ENCODE results near the gene RPS3.

Gene RPS3

GRCh38 chr11:75439495-75440120 lies 40.3 kb downstream of the RPS3 start:
- H3K4me3 ChIP-seq (ENCODE audit: low read length): no peak overlapping the region
- no peaks in the 10 kb centered on the region for H3K27me3 ChIP-seq (ENCODE audit: control insufficient read depth, insufficient read depth, low read length)
- no peaks in the 10 kb centered on the region for H3K9me3 ChIP-seq (replicated peaks; ENCODE audit: low read length)
- H3K4me1 ChIP-seq (ENCODE audit: control insufficient read depth, insufficient read depth, low read length): no peaks in the 10 kb centered on the region
- no peak overlapping the region for H3K9ac ChIP-seq (ENCODE audit: low read depth, low read length)
- no peak overlapping the region for H3K4me2 ChIP-seq (ENCODE audit: low read length)
- no peaks in the 10 kb centered on the region for H3K36me3 ChIP-seq (ENCODE audit: insufficient read depth, low read length)

GRCh38 chr11:75440960-75441803 lies 41.9 kb downstream of the RPS3 start:
- H3K4me1 ChIP-seq (ENCODE audit: control insufficient read depth, insufficient read depth, low read length): no peaks in the 10 kb centered on the region
- H3K4me3 ChIP-seq (ENCODE audit: low read length): no peak overlapping the region
- H3K36me3 ChIP-seq (ENCODE audit: insufficient read depth, low read length): no peaks in the 10 kb centered on the region
- H3K9me3 ChIP-seq (replicated peaks; ENCODE audit: low read length): no peaks in the 10 kb centered on the region
- H3K9ac ChIP-seq (ENCODE audit: low read depth, low read length): no peak overlapping the region
- no peak overlapping the region for H3K4me2 ChIP-seq (ENCODE audit: low read length)
- no peaks in the 10 kb centered on the region for H3K27me3 ChIP-seq (ENCODE audit: control insufficient read depth, insufficient read depth, low read length)

- Histone ChIP-seq H3K27me3 (ENCODE audit: control insufficient read depth, insufficient read depth, low read length) (no peaks in the 10 kb centered on the region), H3K4me2 (ENCODE audit: low read length) (no peak overlapping the region), H3K9ac (ENCODE audit: low read depth, low read length) (no peak overlapping the region), H3K9me3 (replicated peaks; ENCODE audit: low read length) (no peaks in the 10 kb centered on the region), H3K4me1 (ENCODE audit: control insufficient read depth, insufficient read depth, low read length) (no peaks in the 10 kb centered on the region), H3K36me3 (ENCODE audit: insufficient read depth, low read length) (no peaks in the 10 kb centered on the region), H3K4me3 (ENCODE audit: low read length) (no peak overlapping the region)
Observed at GRCh38 chr11:75441804-75442132, 42.5 kb downstream of the RPS3 start.

- Histone ChIP-seq H3K9ac (ENCODE audit: low read depth, low read length) (no peak overlapping the region), H3K36me3 (ENCODE audit: insufficient read depth, low read length) (no peaks in the 10 kb centered on the region), H3K27me3 (ENCODE audit: control insufficient read depth, insufficient read depth, low read length) (no peaks in the 10 kb centered on the region), H3K4me3 (ENCODE audit: low read length) (no peak overlapping the region), H3K4me2 (ENCODE audit: low read length) (no peak overlapping the region), H3K4me1 (ENCODE audit: control insufficient read depth, insufficient read depth, low read length) (no peaks in the 10 kb centered on the region), H3K9me3 (replicated peaks; ENCODE audit: low read length) (no peaks in the 10 kb centered on the region)
Observed at GRCh38 chr11:75442161-75442885, 43.0 kb downstream of the RPS3 start.

DNA sequence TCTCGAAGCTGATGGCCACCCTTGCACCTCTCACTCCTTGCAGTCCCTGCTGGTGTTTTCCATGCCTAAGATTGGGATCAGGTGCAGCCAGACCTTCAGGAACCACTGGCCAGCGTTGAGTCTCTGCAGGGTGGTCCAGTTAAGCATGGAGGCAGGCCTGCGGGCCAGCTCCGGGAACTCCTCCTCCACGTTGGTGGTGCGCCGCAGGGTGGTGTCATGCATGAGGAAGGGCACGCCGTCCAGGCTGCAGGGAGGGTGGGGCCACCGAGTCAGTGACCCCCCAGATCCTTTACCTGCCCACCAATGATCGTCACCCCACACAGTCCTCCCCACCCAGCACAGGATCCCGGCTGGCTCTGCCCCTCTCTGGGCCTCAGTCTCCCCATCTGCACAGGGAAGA lies 43.7 kb downstream of the RPS3 start:
- Histone ChIP-seq H3K4me3 (ENCODE audit: low read length) (no peak overlapping the region), H3K9ac (ENCODE audit: low read depth, low read length) (no peak overlapping the region), H3K27me3 (ENCODE audit: control insufficient read depth, insufficient read depth, low read length) (no peaks in the 10 kb centered on the region), H3K36me3 (ENCODE audit: insufficient read depth, low read length) (no peaks in the 10 kb centered on the region), H3K4me1 (ENCODE audit: control insufficient read depth, insufficient read depth, low read length) (no peaks in the 10 kb centered on the region), H3K4me2 (ENCODE audit: low read length) (no peak overlapping the region), H3K9me3 (replicated peaks; ENCODE audit: low read length) (no peaks in the 10 kb centered on the region)

- Histone ChIP-seq H3K9ac (ENCODE audit: low read depth, low read length) (no peak overlapping the region), H3K4me2 (ENCODE audit: low read length) (no peak overlapping the region)
Observed at GRCh38 chr11:75445315-75445953, 46.1 kb downstream of the RPS3 start.

GRCh38 chr11:75447415-75447814 lies 48.1 kb downstream of the RPS3 start:
- Histone ChIP-seq H3K4me1 (ENCODE audit: control insufficient read depth, insufficient read depth, low read length) (no peaks in the 10 kb centered on the region), H3K27me3 (ENCODE audit: control insufficient read depth, insufficient read depth, low read length) (no peaks in the 10 kb centered on the region), H3K9me3 (replicated peaks; ENCODE audit: low read length) (no peaks in the 10 kb centered on the region), H3K36me3 (ENCODE audit: insufficient read depth, low read length) (no peaks in the 10 kb centered on the region), H3K9ac (ENCODE audit: low read depth, low read length) (no peak overlapping the region), H3K4me2 (ENCODE audit: low read length) (no peak overlapping the region), H3K4me3 (ENCODE audit: low read length) (no peak overlapping the region)

More at GRCh38 chr11:75445315-75445953, 46.1 kb downstream of the RPS3 start:
- Histone ChIP-seq H3K4me1 (ENCODE audit: control insufficient read depth, insufficient read depth, low read length) (no peaks in the 10 kb centered on the region), H3K36me3 (ENCODE audit: insufficient read depth, low read length) (no peaks in the 10 kb centered on the region), H3K27me3 (ENCODE audit: control insufficient read depth, insufficient read depth, low read length) (no peaks in the 10 kb centered on the region), H3K9me3 (replicated peaks; ENCODE audit: low read length) (no peaks in the 10 kb centered on the region), H3K4me3 (ENCODE audit: low read length) (no peak overlapping the region)

DNA sequence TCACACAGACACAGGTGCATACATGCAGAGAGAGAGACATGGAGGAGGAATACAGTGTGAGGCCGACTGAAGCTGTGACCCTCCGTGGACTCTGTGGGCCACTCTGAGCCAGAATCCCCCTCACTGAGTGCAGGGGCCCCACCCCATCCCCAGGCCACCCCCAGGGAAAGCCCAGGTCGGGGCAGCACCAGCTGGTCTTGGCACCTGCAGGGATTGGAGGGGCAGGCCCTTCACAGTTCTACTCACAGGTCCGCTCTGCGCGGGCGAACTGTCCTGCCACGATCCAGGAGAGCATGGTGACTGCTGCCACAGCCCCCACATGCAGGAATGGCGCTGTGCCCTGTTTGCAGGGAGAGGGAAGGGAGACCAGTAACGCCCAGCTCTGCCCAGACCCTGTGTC lies 50.0 kb downstream of the RPS3 start:
- peaks cover 7% of the 10 kb centered on the region for H3K4me1 ChIP-seq (ENCODE audit: control insufficient read depth, insufficient read depth, low read length)
- no peaks in the 10 kb centered on the region for H3K36me3 ChIP-seq (ENCODE audit: insufficient read depth, low read length)
- H3K9me3 ChIP-seq (replicated peaks; ENCODE audit: low read length): no peaks in the 10 kb centered on the region
- H3K27me3 ChIP-seq (ENCODE audit: control insufficient read depth, insufficient read depth, low read length): no peaks in the 10 kb centered on the region
- no peak overlapping the region for H3K9ac ChIP-seq (ENCODE audit: low read depth, low read length)
- H3K4me2 ChIP-seq (ENCODE audit: low read length): no peak overlapping the region
- H3K4me3 ChIP-seq (ENCODE audit: low read length): no peak overlapping the region

DNA sequence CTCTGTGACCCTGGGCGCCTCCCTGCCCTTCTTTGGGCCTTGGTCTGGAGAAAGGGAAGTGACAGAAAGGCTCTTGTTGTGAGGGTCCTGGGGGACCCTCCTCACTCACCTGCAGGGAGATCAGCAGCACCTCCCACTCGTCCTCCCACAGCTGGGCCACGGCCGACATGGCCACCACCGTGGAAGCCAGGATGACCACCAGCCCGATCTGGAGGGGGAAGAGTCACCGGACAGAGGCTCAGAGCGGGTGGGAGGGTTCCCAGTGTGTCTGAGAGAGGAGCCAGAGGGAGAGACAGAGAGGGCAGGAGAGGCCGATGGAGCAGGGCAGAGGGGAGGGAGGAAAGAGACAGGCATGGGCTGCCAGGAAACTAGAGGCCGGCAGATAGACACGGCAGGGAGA lies 50.5 kb downstream of the RPS3 start:
- no peaks in the 10 kb centered on the region for H3K36me3 ChIP-seq (ENCODE audit: insufficient read depth, low read length)
- no peak overlapping the region for H3K9ac ChIP-seq (ENCODE audit: low read depth, low read length)
- no peaks in the 10 kb centered on the region for H3K27me3 ChIP-seq (ENCODE audit: control insufficient read depth, insufficient read depth, low read length)
- no peak overlapping the region for H3K4me2 ChIP-seq (ENCODE audit: low read length)
- no peak overlapping the region for H3K4me3 ChIP-seq (ENCODE audit: low read length)
- no peaks in the 10 kb centered on the region for H3K9me3 ChIP-seq (replicated peaks; ENCODE audit: low read length)
- peaks cover 11% of the 10 kb centered on the region for H3K4me1 ChIP-seq (ENCODE audit: control insufficient read depth, insufficient read depth, low read length)

DNA sequence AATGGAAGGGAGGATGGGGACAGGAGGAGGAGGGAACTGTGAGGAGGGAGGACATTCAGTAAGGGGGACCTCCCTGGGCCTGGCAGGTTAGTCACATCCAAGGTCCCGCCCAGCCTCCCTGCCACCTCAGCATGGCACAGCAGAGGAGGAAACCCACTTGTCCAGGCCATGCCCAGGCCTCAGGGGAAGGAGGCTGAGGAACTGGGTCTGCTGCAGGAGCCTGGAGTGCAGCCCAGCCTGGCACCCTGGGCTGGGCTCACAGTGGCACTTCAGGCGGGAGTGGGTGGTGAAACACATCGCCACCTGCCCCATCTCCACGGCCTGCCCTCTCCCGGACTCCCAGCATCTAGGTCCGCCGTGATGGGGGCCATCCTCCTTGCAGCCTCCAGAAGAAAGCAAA lies 50.9 kb downstream of the RPS3 start:
- H3K27me3 ChIP-seq (ENCODE audit: control insufficient read depth, insufficient read depth, low read length): no peaks in the 10 kb centered on the region
- H3K4me2 ChIP-seq (ENCODE audit: low read length): no peak overlapping the region
- no peaks in the 10 kb centered on the region for H3K9me3 ChIP-seq (replicated peaks; ENCODE audit: low read length)
- no peak overlapping the region for H3K4me3 ChIP-seq (ENCODE audit: low read length)
- H3K4me1 ChIP-seq (ENCODE audit: control insufficient read depth, insufficient read depth, low read length): peaks cover 11% of the 10 kb centered on the region
- H3K36me3 ChIP-seq (ENCODE audit: insufficient read depth, low read length): no peaks in the 10 kb centered on the region
- H3K9ac ChIP-seq (ENCODE audit: low read depth, low read length): no peak overlapping the region
